Measurements from ENCODE around the gene FAAP100. TPM values are rescaled to one million over a fixed set of nuclear protein-coding genes. Genes with fewer than 3 reads are reported as not detected.

FAAP100 gene
- total RNA-seq, 4 donors from 2014 or later: 14.4 to 27.9 (median 15.6) TPM

DNA sequence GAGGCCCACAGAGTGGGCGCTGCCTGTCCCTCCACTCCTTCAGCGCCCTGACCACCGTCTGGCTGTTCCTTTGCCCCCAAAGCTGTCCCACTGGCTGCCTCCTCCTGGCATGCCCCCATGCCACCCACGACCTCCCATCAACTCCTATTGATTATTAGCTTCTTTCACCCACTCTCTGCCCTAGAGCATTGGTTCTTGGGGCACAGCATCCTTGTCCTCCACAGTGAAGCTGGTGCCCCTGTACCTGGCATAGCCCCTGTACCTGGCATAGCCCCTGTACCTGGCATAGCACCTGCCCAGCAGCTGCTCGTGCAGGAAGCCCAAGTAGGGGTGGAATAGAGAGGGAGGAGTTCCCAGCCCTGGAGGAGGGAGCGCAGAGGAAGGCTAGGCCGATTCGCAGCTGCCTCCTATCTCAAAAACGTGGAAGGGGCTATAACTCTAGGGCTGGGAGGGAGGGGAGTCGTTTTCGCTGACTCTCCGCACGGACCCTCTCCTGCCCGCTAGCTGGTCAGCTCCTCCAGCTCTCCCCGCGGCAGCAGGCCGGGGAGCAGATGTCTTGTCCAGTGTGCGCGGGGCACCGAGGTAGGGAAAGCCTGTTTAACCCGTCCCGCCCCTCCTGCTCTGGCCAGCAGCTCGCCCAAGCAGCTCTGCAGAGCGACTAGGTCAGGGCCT lies 33.9 kb downstream of the FAAP100 start:
- no peaks in the 10 kb centered on the region for H3K36me3 ChIP-seq
- in situ Hi-C loops (cut with MboI; ENCODE audit: low sequenced_read_pairs in 4 of 4): no loop called here
- intact Hi-C loops (cut with DNase I; ENCODE audit: low total_unique reads): no loop called here
- no peak overlapping the region for H3K27ac ChIP-seq
- no peak for TF ChIP-seq POLR2A (IDR thresholded peaks at IDR 0.05)
- TF ChIP-seq, protein P1, sequence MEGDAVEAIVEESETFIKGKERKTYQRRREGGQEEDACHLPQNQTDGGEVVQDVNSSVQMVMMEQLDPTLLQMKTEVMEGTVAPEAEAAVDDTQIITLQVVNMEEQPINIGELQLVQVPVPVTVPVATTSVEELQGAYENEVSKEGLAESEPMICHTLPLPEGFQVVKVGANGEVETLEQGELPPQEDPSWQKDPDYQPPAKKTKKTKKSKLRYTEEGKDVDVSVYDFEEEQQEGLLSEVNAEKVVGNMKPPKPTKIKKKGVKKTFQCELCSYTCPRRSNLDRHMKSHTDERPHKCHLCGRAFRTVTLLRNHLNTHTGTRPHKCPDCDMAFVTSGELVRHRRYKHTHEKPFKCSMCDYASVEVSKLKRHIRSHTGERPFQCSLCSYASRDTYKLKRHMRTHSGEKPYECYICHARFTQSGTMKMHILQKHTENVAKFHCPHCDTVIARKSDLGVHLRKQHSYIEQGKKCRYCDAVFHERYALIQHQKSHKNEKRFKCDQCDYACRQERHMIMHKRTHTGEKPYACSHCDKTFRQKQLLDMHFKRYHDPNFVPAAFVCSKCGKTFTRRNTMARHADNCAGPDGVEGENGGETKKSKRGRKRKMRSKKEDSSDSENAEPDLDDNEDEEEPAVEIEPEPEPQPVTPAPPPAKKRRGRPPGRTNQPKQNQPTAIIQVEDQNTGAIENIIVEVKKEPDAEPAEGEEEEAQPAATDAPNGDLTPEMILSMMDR (IDR thresholded peaks at IDR 0.05 in 4 of 5, conservative IDR thresholded peaks at IDR 0.05 in 1 of 5): no peak
- H3K4me3 ChIP-seq: peak overlapping the region in 3 of 4 donors; percentile 35 to 54 (median 47)
- ATAC-seq (no peak), DNase-seq (no peak)
- peaks cover 30 to 43% of the 10 kb centered on the region in 2 donors for H3K4me1 ChIP-seq
- no peaks in the 10 kb centered on the region for H3K9me3 ChIP-seq
- H3K27me3 ChIP-seq: peaks cover 3 to 23% (median 10%) of the 10 kb centered on the region in 3 donors

DNA sequence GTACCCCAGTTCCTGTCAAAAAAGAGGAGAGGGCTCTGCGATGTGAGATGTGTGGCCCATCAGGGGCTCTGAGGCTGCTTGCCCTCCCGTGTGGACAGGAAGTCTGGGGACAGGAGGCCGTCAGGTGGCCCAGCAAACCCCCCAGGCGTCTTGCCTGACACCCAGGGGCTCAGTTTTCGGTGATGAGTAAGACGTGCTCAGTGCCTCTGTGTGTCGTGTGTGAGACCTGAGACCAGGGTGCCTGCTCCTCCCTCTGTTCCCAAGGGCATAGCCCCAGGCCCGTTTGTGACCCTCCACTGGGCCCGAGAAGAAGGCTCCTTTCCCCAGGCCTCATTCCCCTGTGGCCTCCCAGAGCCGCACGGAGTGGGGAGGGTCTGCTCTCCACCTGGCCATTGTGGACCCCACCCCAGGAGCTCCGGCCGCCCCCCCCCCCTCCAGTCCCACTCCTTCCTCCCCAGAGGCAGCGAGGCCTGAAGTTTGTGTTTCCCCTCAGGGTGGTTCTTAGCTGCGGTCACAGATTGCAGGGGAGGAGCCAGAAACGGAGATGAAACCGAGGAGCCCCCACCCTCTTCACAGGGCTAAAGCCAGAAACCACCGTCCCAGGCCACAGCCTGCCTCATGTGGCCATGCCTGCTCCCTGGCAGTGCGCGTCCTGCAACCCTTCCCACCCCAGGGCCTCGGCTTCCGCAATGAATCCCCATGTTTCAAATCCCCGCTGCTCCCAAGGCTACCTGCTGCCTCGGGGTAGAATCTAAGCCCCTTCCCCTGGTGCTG lies 34.6 kb downstream of the FAAP100 start:
- in situ Hi-C loops (cut with MboI; ENCODE audit: low sequenced_read_pairs in 4 of 4): no loop called here
- no peak for DNase-seq

DNA sequence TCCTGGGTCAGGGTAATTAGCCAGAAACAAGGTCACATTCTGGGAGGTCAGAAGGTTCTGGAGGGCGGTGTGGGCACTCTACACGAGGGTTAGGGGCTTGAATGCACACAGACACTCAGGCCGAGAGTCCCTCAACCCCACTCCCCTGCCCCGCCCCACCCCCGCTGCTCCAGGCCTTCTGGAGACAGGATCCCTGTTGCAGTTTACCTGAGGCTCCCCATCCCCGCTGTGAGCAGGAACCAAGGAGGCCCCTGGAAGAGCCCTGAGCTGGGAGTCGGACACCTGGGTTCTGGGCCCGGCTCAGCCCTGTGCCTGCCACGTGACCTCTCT lies 35.2 kb downstream of the FAAP100 start:
- Histone ChIP-seq H3K4me3 (no peak overlapping the region), H3K27me3 (peaks cover 0 to 17% (median 7%) of the 10 kb centered on the region in 3 donors), H3K27ac (peak overlapping the region in 3 of 4 donors; percentile 91 to 100 (median 98)), H3K9me3 (no peaks in the 10 kb centered on the region), H3K4me1 (peaks cover 30 to 43% of the 10 kb centered on the region in 2 donors), H3K36me3 (peaks cover 0 to 2% of the 10 kb centered on the region in 2 donors)
- ATAC-seq: no peak
- in situ Hi-C loops (cut with MboI; ENCODE audit: low sequenced_read_pairs in 4 of 4): no loop called here
- TF ChIP-seq, protein P1 (IDR thresholded peaks at IDR 0.05 in 4 of 5, conservative IDR thresholded peaks at IDR 0.05 in 1 of 5): no peak
- TF ChIP-seq POLR2A (IDR thresholded peaks at IDR 0.05): no peak
- intact Hi-C loops (cut with DNase I; ENCODE audit: low total_unique reads): no loop called here
- no peak for DNase-seq

More for the DNA sequence above, 34.6 kb downstream of the FAAP100 start:
- no peak for TF ChIP-seq POLR2A (IDR thresholded peaks at IDR 0.05)
- TF ChIP-seq, protein P1 (IDR thresholded peaks at IDR 0.05 in 4 of 5, conservative IDR thresholded peaks at IDR 0.05 in 1 of 5): no peak
- Histone ChIP-seq H3K4me1 (peaks cover 30 to 43% of the 10 kb centered on the region in 2 donors), H3K4me3 (no peak overlapping the region), H3K9me3 (no peaks in the 10 kb centered on the region), H3K27ac (peak overlapping the region in 3 of 4 donors; percentile 28 to 100 (median 91)), H3K27me3 (peaks cover 0 to 19% (median 7%) of the 10 kb centered on the region in 3 donors), H3K36me3 (no peaks in the 10 kb centered on the region)
- intact Hi-C loops (cut with DNase I; ENCODE audit: low total_unique reads): no loop called here
- ATAC-seq: no peak

DNA sequence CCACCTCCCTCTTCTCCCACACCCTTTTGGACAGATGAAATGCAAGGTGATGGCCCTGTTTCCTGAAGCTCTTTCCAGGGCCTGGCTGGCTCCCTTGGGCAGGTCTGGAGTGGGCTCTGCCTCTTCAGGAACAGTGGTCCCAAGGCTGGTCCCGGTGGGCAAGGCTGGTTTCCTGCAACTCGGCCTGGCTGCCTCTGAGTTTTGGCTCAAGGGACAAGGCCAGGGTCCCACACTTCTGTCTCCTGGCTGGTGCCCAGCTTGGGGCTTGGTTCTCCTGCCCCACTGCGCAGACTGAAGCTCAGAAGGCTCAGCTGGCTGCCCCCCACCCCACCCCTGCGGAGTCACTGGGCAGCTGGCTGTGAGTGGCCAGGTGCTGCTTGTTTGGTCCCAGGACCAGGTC lies 35.7 kb downstream of the FAAP100 start:
- TF ChIP-seq, protein P1 (IDR thresholded peaks at IDR 0.05 in 4 of 5, conservative IDR thresholded peaks at IDR 0.05 in 1 of 5): no peak
- TF ChIP-seq POLR2A (IDR thresholded peaks at IDR 0.05): no peak
- peak overlapping the region; percentile 91 to 100 (median 99) for H3K27ac ChIP-seq
- H3K27me3 ChIP-seq: peaks cover 0 to 17% (median 7%) of the 10 kb centered on the region in 3 donors
- in situ Hi-C loops (cut with MboI; ENCODE audit: low sequenced_read_pairs in 4 of 4): no loop called here
- H3K4me1 ChIP-seq: peaks cover 30 to 43% of the 10 kb centered on the region in 2 donors
- intact Hi-C loops (cut with DNase I; ENCODE audit: low total_unique reads): no loop called here
- ATAC-seq (no peak), DNase-seq (no peak)
- H3K36me3 ChIP-seq: peaks cover 0 to 7% of the 10 kb centered on the region in 2 donors
- no peaks in the 10 kb centered on the region for H3K9me3 ChIP-seq
- H3K4me3 ChIP-seq: peak overlapping the region in 2 of 4 donors; percentile 81 to 95
